Neuronal stem cell (in vitro differentiated cells): Measurements from ENCODE around the gene TOPORS.
"Not testable (repeated sequence)": the region's sequence is repeated elsewhere in the genome, so short reads cannot be mapped to it uniquely, and the experiment has no call there.

Experiments
- DNase-seq: peaks from one replicate; pipeline ENCODE4 v3.0.0-alpha.2; 2013; ENCODE audit warnings: low spot score
- H2AFZ ChIP-seq: one replicate; pipeline ENCODE4 v1.6.1; 2013; ENCODE audit warnings: mild to moderate bottlenecking, low read length, inconsistent platforms
- H2AK5ac ChIP-seq: 2 replicates; pipeline ENCODE4 v1.6.1; 2013; ENCODE audit warnings: low read depth, mild to moderate bottlenecking, inconsistent platforms, low read length, moderate library complexity, mixed read lengths
- H2BK120ac ChIP-seq: 2 replicates; pipeline ENCODE4 v1.6.1; 2013; ENCODE audit warnings: low read depth, mild to moderate bottlenecking, inconsistent platforms, low read length, moderate library complexity, mixed read lengths
- H2BK12ac ChIP-seq: one replicate; pipeline ENCODE4 v1.6.1; 2013; ENCODE audit warnings: low read length, inconsistent platforms
- H2BK15ac ChIP-seq: 2 replicates; pipeline ENCODE4 v1.6.1; 2013; ENCODE audit warnings: mild to moderate bottlenecking, low read length, inconsistent platforms, mixed read lengths
- H2BK5ac ChIP-seq: one replicate; pipeline ENCODE4 v1.6.1; 2013; ENCODE audit warnings: inconsistent platforms, mild to moderate bottlenecking, low read length, moderate library complexity
- H3K14ac ChIP-seq: one replicate; pipeline ENCODE4 v1.6.1; 2013; ENCODE audit warnings: low read length, inconsistent platforms
- H3K18ac ChIP-seq: 2 replicates; pipeline ENCODE4 v1.6.1; 2013; ENCODE audit warnings: low read length, inconsistent platforms
- H3K23ac ChIP-seq: 2 replicates; pipeline ENCODE4 v1.6.1; 2013; ENCODE audit warnings: low read depth, mild to moderate bottlenecking, mixed read lengths, low read length, inconsistent platforms; ENCODE audit not compliant: poor library complexity
- H3K27ac ChIP-seq: replicated peaks from 3 replicates; pipeline ENCODE4 v1.5.1; 2013; ENCODE audit warnings: low read length, inconsistent platforms
- H3K27me3 ChIP-seq, 3 experiments: 2 replicates each; pipeline ENCODE4 v1.6.1; 2013; ENCODE audit warnings: low read length in 3 of 3, mild to moderate bottlenecking in 2 of 3, inconsistent platforms in 1 of 3, low read depth in 1 of 3, mixed read lengths in 1 of 3, moderate library complexity in 1 of 3; ENCODE audit not compliant: control insufficient read depth in 3 of 3, insufficient read depth in 3 of 3
- H3K36me3 ChIP-seq, 2 donors: replicated peaks in 1 of 2; 2 replicates each; pipeline ENCODE4 v1.6.1; 2013; ENCODE audit warnings: low read length in 2 of 2; ENCODE audit not compliant: control insufficient read depth in 2 of 2, insufficient read depth in 2 of 2
- H3K4ac ChIP-seq: 2 replicates; pipeline ENCODE4 v1.6.1; 2013; ENCODE audit warnings: inconsistent platforms, mild to moderate bottlenecking, low read length, moderate library complexity
- H3K4me1 ChIP-seq, 2 donors: 1 replicate in 1 of 2; 2 replicates in 1 of 2; pipeline ENCODE4 v1.6.1; 2013; ENCODE audit warnings: low read length in 2 of 2, low read depth in 1 of 2; ENCODE audit not compliant: control insufficient read depth in 2 of 2, insufficient read depth in 1 of 2
- H3K4me2 ChIP-seq: one replicate; pipeline ENCODE4 v1.6.1; 2013; ENCODE audit warnings: mild to moderate bottlenecking, low read length, inconsistent platforms; ENCODE audit not compliant: insufficient read depth, poor library complexity, severe bottlenecking
- H3K4me3 ChIP-seq, 2 donors: 2 replicates each; pipeline ENCODE4 v1.5.1; 2013; ENCODE audit warnings: low read length in 2 of 2, mild to moderate bottlenecking in 2 of 2, inconsistent platforms in 1 of 2, moderate library complexity in 1 of 2
- H3K79me1 ChIP-seq: one replicate; pipeline ENCODE4 v1.6.1; 2013; ENCODE audit warnings: low read depth, mild to moderate bottlenecking, inconsistent platforms, low read length, moderate library complexity
- H3K9ac ChIP-seq: one replicate; pipeline ENCODE4 v1.6.1; 2013; ENCODE audit warnings: mild to moderate bottlenecking, low read depth, low read length, inconsistent platforms; ENCODE audit not compliant: poor library complexity
- H3K9me3 ChIP-seq, 2 donors: replicated peaks in 1 of 2; 2 replicates each; pipeline versions ENCODE3 to v1.6.1; 2013; ENCODE audit warnings: low read length in 2 of 2, mild to moderate bottlenecking in 2 of 2, inconsistent platforms in 1 of 2, low read depth in 1 of 2, mixed read lengths in 1 of 2, moderate library complexity in 1 of 2; ENCODE audit not compliant: control insufficient read depth in 2 of 2, insufficient read depth in 1 of 2
- H4K8ac ChIP-seq: one replicate; pipeline ENCODE4 v1.6.1; 2013; ENCODE audit warnings: low read depth, mild to moderate bottlenecking, inconsistent platforms, low read length, moderate library complexity
- H4K91ac ChIP-seq: one replicate; pipeline ENCODE4 v1.6.1; 2013; ENCODE audit warnings: low read length, low read depth, mild to moderate bottlenecking, inconsistent platforms; ENCODE audit not compliant: poor library complexity
- WGBS, 2 donors: extraction: QIAGEN DNeasy Blood & Tissue Kit; methylation state at CpG; one replicate each; pipeline ENCODE4 v1.1.7; 2013; ENCODE audit warnings: missing lambda C conversion rate in 2 of 2, mixed read lengths in 1 of 2; ENCODE audit not compliant: insufficient read length in 2 of 2, insufficient replicate concordance in 1 of 2; ENCODE audit errors: extremely low coverage in 2 of 2; 5-methylcytosine and 5-hydroxymethylcytosine counted together

TOPORS gene

DNA sequence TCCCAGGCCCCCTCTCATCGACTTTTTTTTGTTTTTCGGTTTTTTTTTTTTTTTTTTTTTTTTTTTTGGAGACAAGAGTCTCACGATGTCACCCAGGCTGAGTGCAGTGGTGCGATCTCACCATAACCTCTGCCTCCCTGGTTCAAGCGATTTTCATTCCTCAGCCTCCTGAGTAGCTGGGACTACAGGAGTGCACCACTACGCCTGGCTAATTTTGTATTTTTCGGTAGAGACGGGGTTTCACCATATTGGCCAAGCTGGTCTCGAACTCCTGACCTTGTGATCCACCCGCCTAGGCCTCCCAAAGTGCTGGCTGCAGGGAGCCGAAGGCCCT lies 27.9 kb downstream of the TOPORS start:
- not testable (repeated sequence) for H3K36me3 ChIP-seq, H4K91ac ChIP-seq, H2BK5ac ChIP-seq, H3K27me3 ChIP-seq, H3K9ac ChIP-seq, H2AK5ac ChIP-seq, H3K79me1 ChIP-seq, H4K8ac ChIP-seq, H3K4ac ChIP-seq, H2AFZ ChIP-seq, H3K27ac ChIP-seq, DNase-seq, H3K18ac ChIP-seq, H2BK15ac ChIP-seq, H3K23ac ChIP-seq, H3K4me3 ChIP-seq, H3K14ac ChIP-seq, H3K4me1 ChIP-seq, H3K9me3 ChIP-seq, H2BK12ac ChIP-seq, H3K4me2 ChIP-seq, H2BK120ac ChIP-seq
- WGBS, 2 donors: no CpG with 5 or more reads among the region's 11 CpGs

DNA sequence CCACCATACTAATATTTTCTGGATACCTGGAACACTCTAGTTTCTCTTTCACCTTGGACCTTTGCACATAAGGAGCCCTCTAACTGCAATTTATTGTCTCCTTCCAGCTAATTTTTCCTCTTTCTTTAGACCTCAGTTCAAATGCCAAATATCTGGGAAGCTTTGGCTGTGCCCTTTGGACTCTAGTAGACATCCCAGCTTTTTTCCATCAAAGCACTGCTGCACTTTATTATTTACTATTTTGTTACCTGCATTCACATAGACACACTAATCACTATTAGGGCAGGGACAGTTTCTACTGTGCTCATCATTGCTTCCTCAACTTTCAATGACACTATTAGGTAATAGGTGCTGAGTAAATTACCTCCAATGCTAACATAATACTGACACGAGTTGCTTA lies 28.5 kb downstream of the TOPORS start:
- no peaks in the 10 kb centered on the region for H3K27me3 ChIP-seq
- no peak overlapping the region for H4K8ac ChIP-seq
- no peak overlapping the region for H3K4me2 ChIP-seq
- peaks cover 2 to 6% of the 10 kb centered on the region in 2 donors for H3K4me1 ChIP-seq
- H3K79me1 ChIP-seq: no peaks in the 10 kb centered on the region
- no peak overlapping the region for H3K4ac ChIP-seq
- H3K23ac ChIP-seq: no peak overlapping the region
- H2AFZ ChIP-seq: no peak overlapping the region
- no peaks in the 10 kb centered on the region for H3K36me3 ChIP-seq
- H3K4me3 ChIP-seq: no peak overlapping the region
- H3K27ac ChIP-seq: no peak overlapping the region
- no peak overlapping the region for H2BK15ac ChIP-seq
- no peak for DNase-seq
- H2BK12ac ChIP-seq: no peak overlapping the region
- no CpG with 5 or more reads among the region's 1 CpG for WGBS, 2 donors
- no peak overlapping the region for H4K91ac ChIP-seq
- no peak overlapping the region for H2AK5ac ChIP-seq
- H3K9me3 ChIP-seq: peaks cover 1 to 8% of the 10 kb centered on the region in 2 donors
- H3K14ac ChIP-seq: no peak overlapping the region
- no peak overlapping the region for H2BK5ac ChIP-seq
- no peak overlapping the region for H2BK120ac ChIP-seq
- no peak overlapping the region for H3K18ac ChIP-seq
- H3K9ac ChIP-seq: no peak overlapping the region

DNA sequence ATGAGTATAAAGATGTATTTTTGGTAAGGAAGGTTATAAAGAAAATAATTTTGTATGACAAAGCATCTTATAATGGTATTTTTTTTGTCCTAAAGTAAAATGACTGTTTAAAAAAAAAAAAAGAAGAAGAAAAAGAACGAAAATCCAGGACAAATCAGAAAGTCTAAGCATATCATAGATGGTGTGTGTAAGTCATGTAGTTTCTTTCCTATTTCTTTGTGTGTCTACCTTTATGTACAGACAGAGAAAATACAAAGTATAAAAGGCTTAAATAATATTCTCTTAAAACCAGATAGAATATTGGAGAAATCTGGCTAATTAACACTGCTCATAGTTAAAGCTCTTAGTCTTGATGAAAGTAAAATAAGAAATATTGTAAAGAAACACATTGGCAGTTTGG lies 34.1 kb downstream of the TOPORS start:
- no peak overlapping the region for H2BK12ac ChIP-seq
- no peak overlapping the region for H3K23ac ChIP-seq
- H3K9ac ChIP-seq: no peak overlapping the region
- no peaks in the 10 kb centered on the region for H3K36me3 ChIP-seq
- no peak overlapping the region for H2AFZ ChIP-seq
- DNase-seq: no peak
- H3K18ac ChIP-seq: no peak overlapping the region
- no peaks in the 10 kb centered on the region for H3K4me1 ChIP-seq
- no peak overlapping the region for H4K91ac ChIP-seq
- no peak overlapping the region for H3K4me3 ChIP-seq
- H2AK5ac ChIP-seq: no peak overlapping the region
- no peak overlapping the region for H3K4me2 ChIP-seq
- H3K27ac ChIP-seq: no peak overlapping the region
- H3K27me3 ChIP-seq: no peaks in the 10 kb centered on the region
- no peak overlapping the region for H3K14ac ChIP-seq
- WGBS, 2 donors: no CpG with 5 or more reads among the region's 1 CpG
- no peak overlapping the region for H2BK15ac ChIP-seq
- H2BK120ac ChIP-seq: no peak overlapping the region
- H3K4ac ChIP-seq: no peak overlapping the region
- H3K79me1 ChIP-seq: no peaks in the 10 kb centered on the region
- H2BK5ac ChIP-seq: no peak overlapping the region
- peaks cover 3 to 26% of the 10 kb centered on the region in 2 donors for H3K9me3 ChIP-seq
- H4K8ac ChIP-seq: no peak overlapping the region

DNA sequence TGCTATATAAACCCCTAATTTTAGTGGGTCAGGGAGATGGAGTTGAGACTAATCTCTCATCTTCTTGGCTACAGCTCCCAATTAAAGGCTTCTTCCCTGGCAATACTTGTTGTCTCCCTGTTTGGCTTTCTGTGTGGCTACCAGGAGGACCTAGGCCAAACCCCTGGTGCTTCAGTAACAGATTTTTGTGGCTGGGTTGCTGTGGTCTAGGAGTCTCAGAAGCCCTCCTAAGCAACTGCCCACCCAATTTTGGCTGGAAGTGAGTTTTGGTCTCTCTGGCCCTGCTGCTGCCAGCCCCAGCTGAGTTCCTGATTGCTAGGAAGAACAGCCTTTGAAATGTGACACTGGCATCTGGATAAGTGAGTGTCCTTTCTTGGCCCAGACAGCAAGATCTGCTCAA lies 36.1 kb downstream of the TOPORS start:
- Histone ChIP-seq H2BK120ac (no peak overlapping the region), H3K4me1 (no peaks in the 10 kb centered on the region), H3K4ac (no peak overlapping the region), H3K27me3 (no peaks in the 10 kb centered on the region), H3K18ac (no peak overlapping the region), H3K9ac (no peak overlapping the region), H4K8ac (no peak overlapping the region), H4K91ac (no peak overlapping the region), H2AK5ac (no peak overlapping the region), H3K14ac (no peak overlapping the region), H3K4me3 (no peak overlapping the region), H2BK15ac (no peak overlapping the region), H2BK5ac (no peak overlapping the region), H2AFZ (no peak overlapping the region), H3K36me3 (no peaks in the 10 kb centered on the region), H3K79me1 (no peaks in the 10 kb centered on the region), H3K4me2 (no peak overlapping the region), H3K9me3 (peaks cover 3 to 26% of the 10 kb centered on the region in 2 donors), H2BK12ac (no peak overlapping the region), H3K23ac (no peak overlapping the region), H3K27ac (no peak overlapping the region)
- no peak for DNase-seq
